Mesenchymal stem cell (in vitro differentiated cells and primary cell): ENCODE data around the gene ELAC1.
"Not testable (repeated sequence)": the region's sequence is repeated elsewhere in the genome, so short reads cannot be mapped to it uniquely, and the experiment has no call there.

ENCODE experiments used
- DNase-seq: peaks from one replicate; pipeline ENCODE4 v3.0.0-alpha.2; 2013
- H2AFZ ChIP-seq: one replicate; pipeline ENCODE4 v1.6.1; 2013; ENCODE audit warnings: low read depth, mild to moderate bottlenecking, control low read depth, inconsistent platforms, low read length, moderate library complexity
- H2AK5ac ChIP-seq: 2 replicates; pipeline ENCODE4 v1.6.1; 2013; ENCODE audit warnings: low read length, moderate library complexity, mild to moderate bottlenecking, inconsistent platforms; ENCODE audit not compliant: severe bottlenecking
- H2BK120ac ChIP-seq: one replicate; pipeline ENCODE4 v1.6.1; 2013; ENCODE audit warnings: low read depth, mild to moderate bottlenecking, inconsistent platforms, low read length, moderate library complexity
- H2BK12ac ChIP-seq, 2 experiments: one replicate each; pipeline ENCODE4 v1.6.1; 2013; ENCODE audit warnings: inconsistent platforms in 2 of 2, low read length in 2 of 2, mild to moderate bottlenecking in 2 of 2, moderate library complexity in 2 of 2, control low read depth in 1 of 2
- H2BK15ac ChIP-seq: one replicate; pipeline ENCODE4 v1.6.1; 2013; ENCODE audit warnings: mild to moderate bottlenecking, low read depth, inconsistent platforms; ENCODE audit not compliant: poor library complexity, severe bottlenecking
- H2BK5ac ChIP-seq: 2 replicates; pipeline ENCODE4 v1.6.1; 2013; ENCODE audit warnings: low read depth, mild to moderate bottlenecking, low read length, control low read depth, inconsistent platforms; ENCODE audit not compliant: poor library complexity, severe bottlenecking
- H3K14ac ChIP-seq, 2 experiments: one replicate each; pipeline ENCODE4 v1.6.1; 2013; ENCODE audit warnings: inconsistent platforms in 2 of 2, low read length in 2 of 2, control low read depth in 1 of 2, mild to moderate bottlenecking in 1 of 2, moderate library complexity in 1 of 2
- H3K18ac ChIP-seq, 2 experiments: one replicate each; pipeline ENCODE4 v1.6.1; 2013; ENCODE audit warnings: inconsistent platforms in 2 of 2, low read length in 2 of 2, control low read depth in 1 of 2, low read depth in 1 of 2, mild to moderate bottlenecking in 1 of 2
- H3K23ac ChIP-seq, 2 experiments: one replicate each; pipeline ENCODE4 v1.6.1; 2013; ENCODE audit warnings: inconsistent platforms in 2 of 2, low read length in 2 of 2, mild to moderate bottlenecking in 2 of 2, moderate library complexity in 2 of 2, control low read depth in 1 of 2
- H3K27ac ChIP-seq: 2 replicates; pipeline ENCODE4 v1.5.1; 2013; ENCODE audit warnings: mild to moderate bottlenecking, moderate library complexity, low read length, control low read depth, inconsistent platforms; ENCODE audit not compliant: poor library complexity, severe bottlenecking
- H3K27me3 ChIP-seq, 2 experiments: 2 replicates each; pipeline versions ENCODE4 v1.6.1 to v1.7.0; 2013; ENCODE audit warnings: low read length in 2 of 2, mild to moderate bottlenecking in 2 of 2, moderate library complexity in 2 of 2, control low read depth in 1 of 2, inconsistent platforms in 1 of 2; ENCODE audit not compliant: control insufficient read depth in 1 of 2, insufficient read depth in 1 of 2
- H3K36me3 ChIP-seq, 2 experiments: 2 replicates each; pipeline versions ENCODE4 v1.6.1 to v1.7.0; 2013; ENCODE audit warnings: low read length in 2 of 2, control low read depth in 1 of 2, inconsistent platforms in 1 of 2, low read depth in 1 of 2, mild to moderate bottlenecking in 1 of 2; ENCODE audit not compliant: insufficient read depth in 2 of 2, control insufficient read depth in 1 of 2
- H3K4ac ChIP-seq, 2 experiments: one replicate each; pipeline ENCODE4 v1.6.1; 2013; ENCODE audit warnings: inconsistent platforms in 2 of 2, low read length in 2 of 2, mild to moderate bottlenecking in 2 of 2, moderate library complexity in 2 of 2, control low read depth in 1 of 2, low read depth in 1 of 2
- H3K4me1 ChIP-seq: 2 replicates; pipeline ENCODE4 v1.6.1; 2013; ENCODE audit warnings: low read depth, low read length, control low read depth; ENCODE audit not compliant: control insufficient read depth, insufficient read depth
- H3K4me2 ChIP-seq: 2 replicates; pipeline ENCODE4 v1.6.1; 2013; ENCODE audit warnings: low read length, mild to moderate bottlenecking, inconsistent platforms; ENCODE audit not compliant: poor library complexity, severe bottlenecking
- H3K4me3 ChIP-seq, 2 experiments: 2 replicates each; pipeline versions ENCODE4 v1.5.1 to v1.7.0; 2013; ENCODE audit warnings: low read length in 2 of 2, mild to moderate bottlenecking in 2 of 2, control low read depth in 1 of 2, low read depth in 1 of 2; ENCODE audit not compliant: insufficient read depth in 1 of 2
- H3K79me1 ChIP-seq: replicated peaks from 2 replicates; pipeline ENCODE4 v1.6.1; 2013; ENCODE audit warnings: mild to moderate bottlenecking, control low read depth, low read length, inconsistent platforms; ENCODE audit not compliant: poor library complexity, severe bottlenecking
- H3K9ac ChIP-seq: 2 replicates; pipeline ENCODE4 v1.7.0; 2013; ENCODE audit warnings: mild to moderate bottlenecking, low read length, moderate library complexity
- H3K9me3 ChIP-seq: 2 replicates; pipeline ENCODE4 v1.7.0; 2013; ENCODE audit warnings: mild to moderate bottlenecking, low read length; ENCODE audit not compliant: control insufficient read depth
- H4K8ac ChIP-seq: one replicate; pipeline ENCODE4 v1.6.1; 2013; ENCODE audit warnings: inconsistent platforms, mild to moderate bottlenecking, low read length, moderate library complexity
- H4K91ac ChIP-seq: one replicate; pipeline ENCODE4 v1.6.1; 2013; ENCODE audit warnings: mild to moderate bottlenecking, low read length, inconsistent platforms
- WGBS: methylation state at CpG from one replicate; pipeline ENCODE4 v1.1.7; 2013; ENCODE audit warnings: mixed read lengths; 5-methylcytosine and 5-hydroxymethylcytosine counted together

The ELAC1 gene

DNA sequence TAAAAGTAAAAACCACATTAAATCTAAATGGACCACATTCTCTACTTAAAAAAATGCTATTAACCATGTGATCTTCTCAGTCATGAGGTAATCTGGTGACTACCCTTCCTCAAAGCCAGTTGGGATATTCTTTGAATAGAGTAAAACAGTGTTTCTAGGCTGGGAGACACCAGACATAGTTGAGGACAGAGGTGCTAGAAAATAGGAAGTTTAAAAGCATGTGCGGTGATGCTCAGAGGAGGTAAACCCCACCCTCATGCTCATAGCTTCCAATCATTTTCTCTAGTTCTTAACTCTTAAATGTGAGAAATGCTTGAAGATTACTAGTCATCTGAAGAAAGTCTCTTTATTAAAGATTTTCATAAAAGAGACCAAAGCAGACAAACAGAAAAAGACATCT lies 30.7 kb upstream of the ELAC1 start:
- H3K9ac ChIP-seq, result no peak overlapping the region
- no peak overlapping the region for H4K8ac ChIP-seq
- DNase-seq, result no peak
- WGBS, result no CpG with 5 or more reads among the region's 1 CpG
- H3K18ac ChIP-seq, result no peak overlapping the region
- no peak overlapping the region for H3K14ac ChIP-seq
- H3K23ac ChIP-seq, result no peak overlapping the region
- H3K36me3 ChIP-seq, result peaks cover 5 to 11% of the 10 kb centered on the region in 2 experiments
- H4K91ac ChIP-seq, result no peak overlapping the region
- no peaks in the 10 kb centered on the region for H3K27me3 ChIP-seq
- no peak overlapping the region for H3K4ac ChIP-seq
- no peaks in the 10 kb centered on the region for H3K9me3 ChIP-seq
- H3K27ac ChIP-seq, result no peak overlapping the region
- H2AFZ ChIP-seq, result no peak overlapping the region
- peaks cover 1% of the 10 kb centered on the region for H3K79me1 ChIP-seq
- no peak overlapping the region for H2BK5ac ChIP-seq
- H2BK15ac ChIP-seq, result no peak overlapping the region
- no peak overlapping the region for H2BK120ac ChIP-seq
- H2BK12ac ChIP-seq, result no peak overlapping the region
- H3K4me3 ChIP-seq, result no peak overlapping the region
- H3K4me2 ChIP-seq, result no peak overlapping the region
- no peaks in the 10 kb centered on the region for H3K4me1 ChIP-seq
- H2AK5ac ChIP-seq, result no peak overlapping the region

DNA sequence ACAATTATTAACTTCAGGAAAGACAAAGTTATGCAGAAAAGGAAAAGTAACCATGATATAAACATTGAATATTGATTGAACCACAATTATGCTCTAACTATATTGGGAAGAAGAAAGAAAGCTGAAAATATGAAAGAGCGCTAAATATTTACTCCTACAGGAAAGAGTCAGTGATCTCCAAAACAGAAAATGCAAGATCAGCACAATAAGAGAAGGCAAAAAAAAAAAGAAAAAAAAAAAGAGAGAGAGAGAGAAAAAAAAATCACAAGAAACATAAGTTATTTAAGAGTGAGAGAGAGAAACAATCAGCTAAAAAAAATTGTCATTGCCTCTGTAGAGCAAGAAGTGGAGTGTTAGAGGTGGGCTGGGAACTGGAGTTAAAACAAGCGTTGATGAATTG lies 28.9 kb upstream of the ELAC1 start:
- H3K23ac ChIP-seq, result no peak overlapping the region
- H2AFZ ChIP-seq, result no peak overlapping the region

GRCh38 chr18:50944245-50944932 lies 23.5 kb upstream of the ELAC1 start:
- Histone ChIP-seq H4K91ac (no peak overlapping the region), H3K36me3 (peaks cover 4 to 13% of the 10 kb centered on the region in 2 experiments), H2AFZ (no peak overlapping the region), H3K9me3 (no peaks in the 10 kb centered on the region), H3K4me3 (no peak overlapping the region), H3K4me2 (no peak overlapping the region), H2BK15ac (no peak overlapping the region), H3K9ac (no peak overlapping the region), H3K18ac (no peak overlapping the region), H2BK12ac (no peak overlapping the region), H3K23ac (no peak overlapping the region), H2AK5ac (peak overlapping the region; percentile 16), H3K4me1 (no peaks in the 10 kb centered on the region), H3K4ac (no peak overlapping the region), H2BK120ac (no peak overlapping the region), H3K27me3 (no peaks in the 10 kb centered on the region), H3K27ac (no peak overlapping the region), H4K8ac (no peak overlapping the region), H2BK5ac (no peak overlapping the region), H3K79me1 (no peaks in the 10 kb centered on the region), H3K14ac (no peak overlapping the region)
- 94% methylated on average over 2 of the region's 4 CpGs for WGBS
- DNase-seq, result no peak

More for the DNA sequence above, 28.9 kb upstream of the ELAC1 start:
- Histone ChIP-seq H4K91ac (no peak overlapping the region), H3K27ac (no peak overlapping the region), H2BK15ac (no peak overlapping the region), H3K14ac (no peak overlapping the region), H2AK5ac (no peak overlapping the region), H2BK12ac (no peak overlapping the region), H4K8ac (no peak overlapping the region), H2BK120ac (no peak overlapping the region), H3K18ac (no peak overlapping the region), H3K4me1 (no peaks in the 10 kb centered on the region), H3K4ac (no peak overlapping the region), H3K4me2 (no peak overlapping the region), H3K27me3 (no peaks in the 10 kb centered on the region), H3K4me3 (no peak overlapping the region), H3K9ac (no peak overlapping the region), H3K36me3 (peaks cover 5 to 9% of the 10 kb centered on the region in 2 experiments), H2BK5ac (peak overlapping the region; percentile 19), H3K79me1 (no peaks in the 10 kb centered on the region), H3K9me3 (no peaks in the 10 kb centered on the region)
- DNase-seq, result no peak
- 100% methylated on average over 1 of the region's 2 CpGs for WGBS

GRCh38 chr18:50945918-50946317 lies 21.9 kb upstream of the ELAC1 start:
- H3K23ac ChIP-seq, H3K79me1 ChIP-seq, H3K18ac ChIP-seq, H2BK5ac ChIP-seq, H2BK15ac ChIP-seq, H3K4me2 ChIP-seq, H3K4ac ChIP-seq, H3K27ac ChIP-seq, H4K91ac ChIP-seq, H3K9ac ChIP-seq, H3K4me1 ChIP-seq, H3K4me3 ChIP-seq, H2BK120ac ChIP-seq, H2AK5ac ChIP-seq, DNase-seq, H3K36me3 ChIP-seq, H2BK12ac ChIP-seq, H3K27me3 ChIP-seq, H2AFZ ChIP-seq, H3K9me3 ChIP-seq, H3K14ac ChIP-seq, H4K8ac ChIP-seq: not testable (repeated sequence)
- no CpG with 5 or more reads among the region's 2 CpGs for WGBS
